ENCODE results near the gene PPP1R14B. TPM values are rescaled to one million over a fixed set of nuclear protein-coding genes. Genes with fewer than 3 reads are reported as not detected.

Gene PPP1R14B
- total and polyA plus RNA-seq, 9 donors = 15.1 to 71.3 (median 52.3) TPM

- no peak for TF ChIP-seq POLR2A (IDR thresholded peaks at IDR 0.05)
- no peak for TF ChIP-seq EP300 (IDR thresholded peaks at IDR 0.05)
- no peak for TF ChIP-seq CTCF (IDR thresholded peaks at IDR 0.05)
- Histone ChIP-seq H3K9me3 (no peaks in the 10 kb centered on the region), H3K36me3 (no peaks in the 10 kb centered on the region), H3K27me3 (no peaks in the 10 kb centered on the region), H3K4me3 (no peak overlapping the region), H3K27ac (no peak overlapping the region), H3K4me1 (ENCODE audit: insufficient read depth) (peaks cover 14% of the 10 kb centered on the region)
- no peak for DNase-seq
- 83 to 91% (median 86%) methylated on average over 8 of the region's 8 CpGs for WGBS, 3 donors
- intact Hi-C loops (cut with DNase I) = no loop called here
Observed at GRCh38 chr11:64232967-64233315, 13.8 kb downstream of the PPP1R14B start.

- intact Hi-C loops (cut with DNase I) = no loop called here
- Histone ChIP-seq H3K9me3 (no peaks in the 10 kb centered on the region), H3K36me3 (no peaks in the 10 kb centered on the region), H3K4me3 (no peak overlapping the region), H3K27ac (no peak overlapping the region), H3K4me1 (ENCODE audit: insufficient read depth) (peaks cover 16% of the 10 kb centered on the region), H3K27me3 (no peaks in the 10 kb centered on the region)
- 81 to 88% (median 86%) methylated on average over 13 to 15 of the region's 15 CpGs for WGBS, 3 donors
- peak in 2 of 5 donors; percentile 32 to 37 for DNase-seq
- TF ChIP-seq EP300 (IDR thresholded peaks at IDR 0.05) = no peak
- TF ChIP-seq POLR2A (IDR thresholded peaks at IDR 0.05) = no peak
- no peak for TF ChIP-seq CTCF (IDR thresholded peaks at IDR 0.05)
Observed at GRCh38 chr11:64232182-64232966, 14.4 kb downstream of the PPP1R14B start.

GRCh38 chr11:64231546-64231945, 15.2 kb downstream of the PPP1R14B start:
- no peaks in the 10 kb centered on the region for H3K27me3 ChIP-seq
- peak in 1 of 5 donors; percentile 33 for DNase-seq
- TF ChIP-seq POLR2A (IDR thresholded peaks at IDR 0.05) (no peak), EP300 (IDR thresholded peaks at IDR 0.05) (no peak), CTCF (IDR thresholded peaks at IDR 0.05) (no peak)
- H3K36me3 ChIP-seq = no peaks in the 10 kb centered on the region
- 86 to 90% (median 90%) methylated on average over 7 of the region's 7 CpGs for WGBS, 3 donors
- H3K27ac ChIP-seq = no peak overlapping the region
- peaks cover 25% of the 10 kb centered on the region for H3K4me1 ChIP-seq (ENCODE audit: insufficient read depth)
- no peaks in the 10 kb centered on the region for H3K9me3 ChIP-seq
- intact Hi-C loops (cut with DNase I) = no loop called here
- H3K4me3 ChIP-seq = no peak overlapping the region

GRCh38 chr11:64230985-64231365, 15.8 kb downstream of the PPP1R14B start:
- peak overlapping the region; percentile 91 to 93 for H3K27ac ChIP-seq
- no peaks in the 10 kb centered on the region for H3K9me3 ChIP-seq
- TF ChIP-seq POLR2A (IDR thresholded peaks at IDR 0.05) (no peak), CTCF (IDR thresholded peaks at IDR 0.05) (no peak), EP300 (IDR thresholded peaks at IDR 0.05) (no peak)
- peaks cover 25% of the 10 kb centered on the region for H3K4me1 ChIP-seq (ENCODE audit: insufficient read depth)
- no peaks in the 10 kb centered on the region for H3K27me3 ChIP-seq
- H3K4me3 ChIP-seq = peak overlapping the region; percentile 52
- peak in 1 of 5 donors; percentile 37 for DNase-seq
- WGBS, 3 donors = 3 to 7% (median 6%) methylated on average over 8 of the region's 8 CpGs
- intact Hi-C loops (cut with DNase I) = no loop called here
- H3K36me3 ChIP-seq = no peaks in the 10 kb centered on the region

Measured in ovary (tissue), 9 donors.